Ovary (tissue), 3 donors: ENCODE results near the gene SKIL.

Experiments
- CTCF ChIP-seq, 3 donors: fragments of 450-650 bp in 2 of 3; fragments of 200-600 bp in 1 of 3; IDR thresholded peaks; one replicate each; pipeline versions ENCODE4 v1.5.1 to v1.8.0; 2016 to 2022; ENCODE audit warnings: antibody characterized with exemption in 3 of 3, mild to moderate bottlenecking in 1 of 3
- EP300 ChIP-seq: sonication (generic); formaldehyde crosslinking; IDR thresholded peaks from one replicate; pipeline ENCODE4 v1.6.1; 2017; ENCODE audit warnings: antibody characterized with exemption
- POLR2A ChIP-seq: fragments of 450-650 bp; IDR thresholded peaks from one replicate; pipeline ENCODE4 v1.6.1; 2017; ENCODE audit warnings: antibody characterized with exemption, mild to moderate bottlenecking, moderate library complexity
- donor health status: DM: no; HTN: no; CAD: no.

GRCh38 chr3:170361711-170362110 lies 4.2 kb downstream of the SKIL start:
- TF ChIP-seq CTCF (IDR thresholded peaks at IDR 0.05) (no peak), POLR2A (no peak), EP300 (no peak)
